ENCODE measurements around the gene TTN.

TTN gene

DNA sequence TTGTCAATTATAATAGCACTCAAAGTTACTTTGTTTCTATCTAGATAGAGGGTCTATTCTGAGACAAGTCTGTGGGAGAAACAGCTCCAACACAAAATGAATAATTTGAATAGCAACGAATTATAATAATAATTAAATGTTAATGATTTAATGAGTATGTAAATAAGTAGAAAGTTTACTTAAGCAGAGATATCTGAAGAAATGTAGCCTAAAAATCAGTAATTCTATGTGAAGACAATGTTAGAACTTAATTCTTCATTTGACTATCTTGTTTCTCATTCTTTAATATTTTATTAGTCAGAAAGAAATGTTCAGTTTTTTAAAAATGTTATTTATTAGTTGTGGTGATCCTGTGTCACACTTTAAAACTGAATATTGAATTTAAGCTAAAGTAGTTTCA is 165.7 kb downstream of the TTN start:
- H3K4me3 ChIP-seq (ENCODE audit: control insufficient read depth, low read depth, low read length), result no peak overlapping the region
- TF ChIP-seq, protein P1, sequence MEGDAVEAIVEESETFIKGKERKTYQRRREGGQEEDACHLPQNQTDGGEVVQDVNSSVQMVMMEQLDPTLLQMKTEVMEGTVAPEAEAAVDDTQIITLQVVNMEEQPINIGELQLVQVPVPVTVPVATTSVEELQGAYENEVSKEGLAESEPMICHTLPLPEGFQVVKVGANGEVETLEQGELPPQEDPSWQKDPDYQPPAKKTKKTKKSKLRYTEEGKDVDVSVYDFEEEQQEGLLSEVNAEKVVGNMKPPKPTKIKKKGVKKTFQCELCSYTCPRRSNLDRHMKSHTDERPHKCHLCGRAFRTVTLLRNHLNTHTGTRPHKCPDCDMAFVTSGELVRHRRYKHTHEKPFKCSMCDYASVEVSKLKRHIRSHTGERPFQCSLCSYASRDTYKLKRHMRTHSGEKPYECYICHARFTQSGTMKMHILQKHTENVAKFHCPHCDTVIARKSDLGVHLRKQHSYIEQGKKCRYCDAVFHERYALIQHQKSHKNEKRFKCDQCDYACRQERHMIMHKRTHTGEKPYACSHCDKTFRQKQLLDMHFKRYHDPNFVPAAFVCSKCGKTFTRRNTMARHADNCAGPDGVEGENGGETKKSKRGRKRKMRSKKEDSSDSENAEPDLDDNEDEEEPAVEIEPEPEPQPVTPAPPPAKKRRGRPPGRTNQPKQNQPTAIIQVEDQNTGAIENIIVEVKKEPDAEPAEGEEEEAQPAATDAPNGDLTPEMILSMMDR (conservative IDR thresholded peaks at IDR 0.05; ENCODE audit: control insufficient read depth, insufficient read depth, low read depth, low read length), result no peak
- no peak for DNase-seq (ENCODE audit: low read depth)

DNA sequence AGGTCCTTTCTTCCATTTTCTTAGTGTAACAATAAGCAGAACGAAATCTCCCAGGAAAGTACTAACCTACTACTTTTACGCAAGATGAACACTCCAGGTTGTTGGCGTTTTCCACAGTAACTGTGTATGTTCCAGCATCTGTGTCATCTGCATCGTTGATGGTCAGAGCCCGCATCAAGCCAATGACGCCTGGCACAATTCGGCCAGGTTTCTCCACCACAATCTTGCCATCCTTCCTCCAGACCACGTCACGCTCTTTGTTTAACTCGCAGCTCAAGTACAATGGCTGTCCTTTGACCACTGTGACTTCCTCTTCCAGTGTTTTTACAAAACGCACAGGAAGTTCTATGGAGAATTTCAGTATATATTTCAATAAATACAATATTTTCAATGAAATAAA is 171.3 kb downstream of the TTN start:
- H3K4me3 ChIP-seq (ENCODE audit: control insufficient read depth, low read depth, low read length), result no peak overlapping the region
- DNase-seq (ENCODE audit: low read depth), result no peak
- TF ChIP-seq, protein P1 (conservative IDR thresholded peaks at IDR 0.05; ENCODE audit: control insufficient read depth, insufficient read depth, low read depth, low read length), result no peak

DNA sequence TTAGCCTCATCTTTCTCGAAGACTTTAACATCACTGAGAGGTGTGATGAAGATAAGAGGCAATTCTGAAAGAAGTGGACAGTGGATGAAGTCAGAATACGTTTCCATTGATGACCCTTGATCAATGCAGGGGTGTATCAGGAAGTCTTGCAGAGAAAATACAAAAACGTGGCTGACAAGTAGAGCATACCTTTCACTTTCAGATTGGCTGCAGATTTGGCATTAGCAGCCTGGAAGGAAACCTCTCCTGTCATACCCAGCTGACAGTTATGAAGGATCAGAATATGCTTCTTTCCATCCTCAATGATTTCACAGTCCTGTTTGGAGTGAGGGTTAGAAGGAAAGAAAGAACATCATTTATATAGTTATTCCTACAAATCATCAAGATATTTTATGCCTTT is 174.5 kb downstream of the TTN start:
- TF ChIP-seq, protein P1 (conservative IDR thresholded peaks at IDR 0.05; ENCODE audit: control insufficient read depth, insufficient read depth, low read depth, low read length), result no peak
- no peak overlapping the region for H3K4me3 ChIP-seq (ENCODE audit: control insufficient read depth, low read depth, low read length)
- no peak for DNase-seq (ENCODE audit: low read depth)

DNA sequence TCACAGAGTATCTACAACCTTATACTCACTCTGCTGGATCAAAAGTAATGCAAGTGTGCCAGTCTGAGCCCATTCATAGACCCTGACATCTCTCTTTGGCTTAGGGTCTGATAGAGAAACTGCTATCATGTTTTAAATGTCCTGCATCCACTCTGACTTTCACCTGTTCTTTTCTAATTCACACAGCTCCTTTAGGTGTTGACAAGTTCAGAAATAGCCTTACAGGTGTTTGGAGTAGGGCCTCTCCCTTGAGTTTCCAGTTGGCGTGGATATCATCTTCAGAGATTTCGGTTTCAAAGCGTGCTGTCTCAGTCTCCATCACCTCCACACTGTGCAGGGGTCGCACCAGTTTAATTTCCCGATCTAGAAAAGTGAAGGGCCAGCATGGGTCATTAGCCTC is 176.6 kb downstream of the TTN start:
- TF ChIP-seq, protein P1 (conservative IDR thresholded peaks at IDR 0.05; ENCODE audit: control insufficient read depth, insufficient read depth, low read depth, low read length), result no peak
- no peak for DNase-seq (ENCODE audit: low read depth)
- no peak overlapping the region for H3K4me3 ChIP-seq (ENCODE audit: control insufficient read depth, low read depth, low read length)

DNA sequence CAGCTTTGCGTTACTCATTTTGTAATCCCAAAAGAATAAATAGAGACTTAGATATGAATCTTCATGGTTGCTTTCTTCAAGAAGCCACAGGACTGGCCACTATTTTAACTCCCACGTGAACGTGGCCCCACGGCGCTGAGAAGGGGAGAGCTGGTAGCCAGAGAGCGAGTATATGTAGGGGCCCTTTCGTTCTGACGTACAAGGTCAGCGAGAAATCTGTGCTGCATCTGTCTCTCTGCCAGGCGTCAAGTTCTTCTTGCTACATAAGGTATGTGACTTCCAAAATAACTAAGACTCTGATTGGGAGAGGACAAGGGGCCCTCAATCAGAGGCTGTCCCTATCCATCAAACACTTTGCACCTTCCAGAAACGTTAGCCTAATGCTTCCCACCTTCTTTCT is 177.8 kb downstream of the TTN start:
- no peak overlapping the region for H3K4me3 ChIP-seq (ENCODE audit: control insufficient read depth, low read depth, low read length)
- TF ChIP-seq, protein P1 (conservative IDR thresholded peaks at IDR 0.05; ENCODE audit: control insufficient read depth, insufficient read depth, low read depth, low read length), result no peak
- DNase-seq (ENCODE audit: low read depth), result no peak

DNA sequence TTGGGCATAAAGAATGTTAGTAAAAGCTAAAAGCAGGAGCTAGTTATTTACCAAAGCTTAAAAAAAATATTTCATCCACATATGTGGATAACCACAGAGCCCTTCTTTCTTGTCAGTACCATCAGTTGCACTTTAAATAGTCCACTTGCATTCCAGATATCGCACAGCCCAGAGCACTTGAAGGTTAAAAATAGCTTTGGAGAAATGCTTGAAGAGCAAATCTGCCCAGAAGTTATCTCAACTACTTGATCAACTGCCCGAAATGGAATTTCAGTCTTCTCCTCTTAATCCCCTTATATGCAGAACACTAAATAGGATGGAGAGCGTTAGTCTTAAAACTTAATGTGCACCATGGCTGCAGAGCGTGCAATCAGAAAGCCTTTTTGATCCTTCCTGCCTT is 178.6 kb downstream of the TTN start:
- H3K4me3 ChIP-seq (ENCODE audit: control insufficient read depth, low read depth, low read length), result no peak overlapping the region
- no peak for DNase-seq (ENCODE audit: low read depth)
- TF ChIP-seq, protein P1 (conservative IDR thresholded peaks at IDR 0.05; ENCODE audit: control insufficient read depth, insufficient read depth, low read depth, low read length), result no peak

DNA sequence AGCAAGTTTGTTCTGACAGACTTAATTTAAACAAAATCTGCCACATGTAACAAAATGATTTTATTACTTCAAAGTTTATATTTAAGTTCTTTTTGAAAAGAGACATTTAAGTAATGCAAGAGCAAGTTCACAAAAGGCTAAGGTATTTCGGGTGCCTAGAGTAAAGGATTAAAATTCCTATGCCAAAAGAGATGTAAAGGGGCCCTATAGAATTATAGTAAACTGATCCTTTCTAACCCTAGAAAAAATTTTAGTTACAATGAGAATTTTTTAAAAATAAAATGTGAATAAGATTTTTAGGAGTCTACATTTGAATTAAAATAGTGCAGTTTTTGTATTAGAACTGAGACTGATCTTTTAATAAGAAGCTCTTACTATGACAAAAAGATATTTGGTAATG is 179.8 kb downstream of the TTN start:
- no peak for DNase-seq (ENCODE audit: low read depth)
- TF ChIP-seq, protein P1 (conservative IDR thresholded peaks at IDR 0.05; ENCODE audit: control insufficient read depth, insufficient read depth, low read depth, low read length), result no peak
- no peak overlapping the region for H3K4me3 ChIP-seq (ENCODE audit: control insufficient read depth, low read depth, low read length)

Data from fibroblast of mammary gland (primary cell).